Measurements from ENCODE around the gene STRAP. TPM values are rescaled to one million over a fixed set of nuclear protein-coding genes. Genes with fewer than 3 reads are reported as not detected.

Gene STRAP
- total and polyA plus RNA-seq, 2 of the 8 experiments (the other 6 are each of a cell fraction or from before 2014, with no cell fraction given) = 107 to 251 TPM

DNA sequence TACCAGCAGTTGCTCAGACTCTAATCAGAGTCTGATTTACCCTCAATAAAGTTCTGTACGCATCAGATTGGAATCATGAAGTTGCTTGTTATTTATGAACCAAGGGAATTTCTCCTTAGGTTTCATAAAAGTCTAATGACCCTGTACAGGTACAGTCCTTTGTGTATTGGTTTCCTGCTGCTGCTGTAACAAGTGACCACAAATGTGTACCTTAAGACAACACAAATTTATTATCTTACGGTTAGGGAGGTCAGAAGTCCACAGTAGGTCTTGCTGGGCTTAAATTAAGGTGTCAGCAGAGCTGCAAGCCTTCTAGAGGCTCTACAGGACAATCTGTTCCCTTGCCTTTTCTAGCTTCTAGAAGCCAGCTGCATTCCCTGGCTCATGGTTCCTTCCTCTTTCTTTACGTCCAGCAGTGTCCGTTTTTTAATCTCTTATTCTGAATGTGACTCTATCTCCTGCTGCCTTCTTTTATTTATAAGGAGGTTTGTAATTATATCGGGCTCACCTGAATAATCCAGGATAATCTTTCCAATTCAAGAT is 22.3 kb downstream of the STRAP start:
- Histone ChIP-seq H2BK20ac (ENCODE audit: low read length) (no peak overlapping the region), H3K79me1 (ENCODE audit: low read depth, low read length) (no peaks in the 10 kb centered on the region), H2BK5ac (ENCODE audit: low read depth, low read length) (no peak overlapping the region), H3K9ac (replicated peaks in 1 of 4; ENCODE audit: extremely low read depth in 1 of 4, low read depth in 3 of 4, low read length in 3 of 4) (no peak overlapping the region), H3K14ac (ENCODE audit: insufficient read length) (no peak overlapping the region), H3K79me2 (ENCODE audit: control insufficient read depth in 1 of 2, insufficient read depth in 2 of 2, low read length in 2 of 2) (no peaks in the 10 kb centered on the region), H3K36me3 (ENCODE audit: control insufficient read depth in 2 of 4, insufficient read depth in 4 of 4, low read length in 3 of 4) (peaks cover 3 to 54% (median 32%) of the 10 kb centered on the region in 4 experiments), H3K56ac (replicated peaks; ENCODE audit: insufficient read length, low read depth, low read length) (no peak overlapping the region), H3K23me2 (ENCODE audit: low read depth, low read length) (no peaks in the 10 kb centered on the region), H3K4me2 (ENCODE audit: insufficient read depth in 1 of 2, low read depth in 2 of 2, low read length in 2 of 2) (no peak overlapping the region), H3K27me3 (replicated peaks in 1 of 4; ENCODE audit: control insufficient read depth in 3 of 4, extremely low read depth in 1 of 4, insufficient read depth in 3 of 4, low read length in 3 of 4) (no peaks in the 10 kb centered on the region), H2BK120ac (replicated peaks; ENCODE audit: low read depth, low read length) (no peak overlapping the region), H4K20me1 (replicated peaks in 1 of 2; ENCODE audit: control insufficient read depth in 1 of 2, insufficient read depth in 2 of 2, low read length in 2 of 2) (peaks cover 0 to 2% of the 10 kb centered on the region in 2 experiments), H3K27ac (ENCODE audit: low read depth, low read length) (no peak overlapping the region), H2BK15ac (ENCODE audit: low read length) (no peak overlapping the region), H4K8ac (ENCODE audit: extremely low read depth, insufficient read depth, low read length) (no peak overlapping the region), H2AFZ (ENCODE audit: low read length) (no peak overlapping the region), H3K23ac (ENCODE audit: insufficient read length) (no peak overlapping the region), H3K18ac (ENCODE audit: extremely low read depth, low read length) (no peak overlapping the region), H3K4ac (replicated peaks; ENCODE audit: insufficient read length, low read depth, low read length) (no peak overlapping the region), H2AK5ac (ENCODE audit: low read depth, low read length) (no peak overlapping the region), H3K4me3 (ENCODE audit: extremely low read depth in 1 of 4, insufficient read depth in 2 of 4, low read depth in 3 of 4, low read length in 4 of 4) (no peak overlapping the region), H3K9me3 (ENCODE audit: insufficient read depth in 2 of 2, low read depth in 1 of 2, low read length in 1 of 2) (no peaks in the 10 kb centered on the region), H4K5ac (ENCODE audit: insufficient read length, low read depth, low read length) (no peak overlapping the region), H2BK12ac (ENCODE audit: low read depth, low read length) (no peak overlapping the region), H3K4me1 (replicated peaks in 1 of 4; ENCODE audit: control insufficient read depth in 3 of 4, insufficient read depth in 4 of 4, low read length in 3 of 4) (no peaks in the 10 kb centered on the region), H4K91ac (replicated peaks; ENCODE audit: insufficient read length, low read length) (no peak overlapping the region)
- 87% methylated on average over 5 of the region's 5 CpGs; no CpG with 5 or more reads in 1 of the 2 experiments for WGBS, 2 experiments (ENCODE audit: extremely low coverage in 1 of 2, insufficient coverage in 1 of 2, insufficient read length in 1 of 2, insufficient replicate concordance in 2 of 2, low coverage in 1 of 2, low lambda C conversion rate in 2 of 2, missing lambda C conversion rate in 1 of 2)
- DNase-seq (ENCODE audit: low read depth in 1 of 2, low spot score in 2 of 2) = no peak
- ChIA-PET POLR2A (ENCODE audit: partially characterized antibody) (interaction anchor here (0.7 to 3.4 kb wide), 7 partner anchors 8 to 29 kb away, joined by 3 to 11 read pairs (median 4); partner anchors contain the start of gene STRAP), CTCF (ENCODE audit: partially characterized antibody) (interaction anchor here (0.6 to 1.1 kb wide), 2 partner anchors 10 to 29 kb away, joined by 3 read pairs; no protein-coding TSS in a partner anchor)
- no peak for FAIRE-seq
- TF ChIP-seq POLR2A (IDR thresholded peaks at IDR 0.05; ENCODE audit: control extremely low read depth in 1 of 2, low read depth in 2 of 2, low read length in 2 of 2) = peak in 1 of 2 experiments; percentile 21; a peak in 1 of 3 replicates
- no peak for TF ChIP-seq SUZ12 (IDR thresholded peaks at IDR 0.05; ENCODE audit: low read length)

All from H1 (cell line).